OCI-LY1 (cell line): Measurements from ENCODE around the gene PTPRN2.

ENCODE experiments used
- H2AFZ ChIP-seq: fragments of 200-600 bp; sonication (generic), shearing (Covaris generic); 2 replicates; pipeline ENCODE4 v1.6.0; 2014; ENCODE audit warnings: antibody characterized with exemption, mild to moderate bottlenecking, low read length
- H3F3A ChIP-seq: fragments of 200-600 bp; sonication (generic), shearing (Covaris generic); 2 replicates; pipeline ENCODE4 v1.6.0; 2014; ENCODE audit warnings: mild to moderate bottlenecking, antibody characterized with exemption, low read length, moderate library complexity; ENCODE audit not compliant: insufficient read depth
- H3K27ac ChIP-seq: fragments of 200-600 bp; sonication (generic); 2 replicates; pipeline ENCODE4 v1.5.1; 2014; ENCODE audit warnings: low read length, mixed run types, mild to moderate bottlenecking, low read depth; ENCODE audit not compliant: poor library complexity, severe bottlenecking
- H3K27me3 ChIP-seq: fragments of 200-600 bp; sonication (generic); 2 replicates; pipeline ENCODE4 v1.6.0; 2014; ENCODE audit warnings: antibody characterized with exemption, mild to moderate bottlenecking, low read length, moderate library complexity; ENCODE audit not compliant: insufficient read depth
- H3K36me3 ChIP-seq: fragments of 200-600 bp; sonication (generic); 2 replicates; pipeline ENCODE4 v1.6.1; 2014; ENCODE audit warnings: mild to moderate bottlenecking, antibody characterized with exemption, low read length, moderate library complexity, mixed read lengths; ENCODE audit not compliant: insufficient read depth
- H3K4me1 ChIP-seq: fragments of 200-600 bp; sonication (generic); 2 replicates; pipeline ENCODE4 v1.5.1; 2014; ENCODE audit warnings: mild to moderate bottlenecking, low read length, moderate library complexity; ENCODE audit not compliant: insufficient read depth, severe bottlenecking
- H3K4me2 ChIP-seq: fragments of 200-600 bp; sonication (generic), shearing (Covaris generic); 2 replicates; pipeline ENCODE4 v1.6.1; 2014; ENCODE audit warnings: low read length
- H3K4me3 ChIP-seq: fragments of 200-600 bp; sonication (generic); 2 replicates; pipeline ENCODE4 v1.5.1; 2014; ENCODE audit warnings: low read length, low read depth, mild to moderate bottlenecking, mixed read lengths; ENCODE audit not compliant: poor library complexity, severe bottlenecking
- H3K79me2 ChIP-seq: fragments of 200-600 bp; shearing (Covaris generic); 2 replicates; pipeline ENCODE4 v1.6.1; 2016; ENCODE audit warnings: mixed run types, low read length, mixed read lengths; ENCODE audit not compliant: insufficient read depth
- H3K9ac ChIP-seq: fragments of 200-600 bp; sonication (generic), shearing (Covaris generic); 2 replicates; pipeline ENCODE4 v1.6.1; 2014; ENCODE audit warnings: mild to moderate bottlenecking, low read length, mixed read lengths
- H3K9me2 ChIP-seq: fragments of 200-600 bp; sonication (generic), shearing (Covaris generic); 2 replicates; pipeline ENCODE4 v1.6.1; 2014; ENCODE audit warnings: low read depth, mild to moderate bottlenecking, low read length, mixed read lengths
- H3K9me3 ChIP-seq: fragments of 200-600 bp; shearing (Covaris generic); 2 replicates; pipeline ENCODE4 v1.6.1; 2014; ENCODE audit warnings: low read length, mixed read lengths
- H4K20me1 ChIP-seq: fragments of 200-600 bp; sonication (generic), shearing (Covaris generic); 2 replicates; pipeline ENCODE4 v1.6.0; 2016; ENCODE audit warnings: mild to moderate bottlenecking, low read length; ENCODE audit not compliant: insufficient read depth
- CTCF ChIP-seq: fragments of 200-600 bp; sonication (generic), shearing (Covaris generic); IDR thresholded peaks from 2 replicates; pipeline ENCODE4 v1.5.1; 2017; ENCODE audit warnings: mild to moderate bottlenecking, antibody characterized with exemption, low read length, moderate library complexity, mixed read lengths
- EZH2 ChIP-seq: fragments of 200-600 bp; sonication (generic), shearing (Covaris generic); IDR thresholded peaks from 2 replicates; pipeline ENCODE4 v1.8.0; 2017; ENCODE audit warnings: borderline replicate concordance, mixed run types, mild to moderate bottlenecking, antibody characterized with exemption, low read length, moderate library complexity, mixed read lengths

Gene PTPRN2

GRCh38 chr7:157668221-157668883, 919.3 kb downstream of the PTPRN2 start:
- H3K4me1 ChIP-seq = no peaks in the 10 kb centered on the region
- H3K4me2 ChIP-seq = no peak overlapping the region
- H4K20me1 ChIP-seq = no peaks in the 10 kb centered on the region
- H3K9ac ChIP-seq = no peak overlapping the region
- H3K36me3 ChIP-seq = no peaks in the 10 kb centered on the region
- no peaks in the 10 kb centered on the region for H3K9me3 ChIP-seq
- TF ChIP-seq CTCF = no peak
- no peak for TF ChIP-seq EZH2
- H3K27me3 ChIP-seq = peaks cover 6% of the 10 kb centered on the region; the same call in 1 of the 2 replicates
- H3K4me3 ChIP-seq = no peak overlapping the region
- no peaks in the 10 kb centered on the region for H3K79me2 ChIP-seq
- H3F3A ChIP-seq = no peaks in the 10 kb centered on the region
- no peaks in the 10 kb centered on the region for H3K9me2 ChIP-seq
- H2AFZ ChIP-seq = no peak overlapping the region
- H3K27ac ChIP-seq = no peak overlapping the region

GRCh38 chr7:157667731-157668130, 919.9 kb downstream of the PTPRN2 start:
- no peaks in the 10 kb centered on the region for H4K20me1 ChIP-seq
- H3K79me2 ChIP-seq = no peaks in the 10 kb centered on the region
- H3K9ac ChIP-seq = no peak overlapping the region
- H3K4me1 ChIP-seq = no peaks in the 10 kb centered on the region
- TF ChIP-seq EZH2 = no peak
- no peak for TF ChIP-seq CTCF
- no peaks in the 10 kb centered on the region for H3K9me2 ChIP-seq
- H2AFZ ChIP-seq = no peak overlapping the region
- no peak overlapping the region for H3K4me2 ChIP-seq
- H3F3A ChIP-seq = no peaks in the 10 kb centered on the region
- peaks cover 6% of the 10 kb centered on the region; the same call in 1 of the 2 replicates for H3K27me3 ChIP-seq
- H3K27ac ChIP-seq = no peak overlapping the region
- H3K4me3 ChIP-seq = no peak overlapping the region
- no peaks in the 10 kb centered on the region for H3K36me3 ChIP-seq
- H3K9me3 ChIP-seq = no peaks in the 10 kb centered on the region

GRCh38 chr7:157667261-157667660, 920.4 kb downstream of the PTPRN2 start:
- Histone ChIP-seq H3K9me2 (no peaks in the 10 kb centered on the region), H3K4me1 (no peaks in the 10 kb centered on the region), H3K36me3 (no peaks in the 10 kb centered on the region), H3K9ac (no peak overlapping the region), H4K20me1 (no peaks in the 10 kb centered on the region), H3F3A (no peaks in the 10 kb centered on the region), H2AFZ (no peak overlapping the region), H3K79me2 (no peaks in the 10 kb centered on the region), H3K27ac (no peak overlapping the region), H3K9me3 (no peaks in the 10 kb centered on the region), H3K27me3 (peaks cover 6% of the 10 kb centered on the region; the same call in 1 of the 2 replicates), H3K4me2 (no peak overlapping the region), H3K4me3 (no peak overlapping the region)
- TF ChIP-seq EZH2 (no peak), CTCF (no peak)
